Peyer's patch (tissue), 4 donors: ENCODE measurements around the gene PGM5.

Experiments
- POLR2A ChIP-seq, 2 donors: fragments of 450-650 bp; IDR thresholded peaks; one replicate each; pipeline ENCODE4 v1.5.1; 2017; ENCODE audit warnings: antibody characterized with exemption in 2 of 2, mild to moderate bottlenecking in 2 of 2, moderate library complexity in 2 of 2
- TF ChIP-seq, protein P1 (sequence below), 6 experiments: fragments of 450-650 bp in 4 of 6; fragments of 200-600 bp in 2 of 6; sonication (generic) in 1 of 6; IDR thresholded peaks; one replicate each; pipeline ENCODE4 v1.5.1; 2017 to 2019; ENCODE audit warnings: antibody characterized with exemption in 6 of 6, mild to moderate bottlenecking in 3 of 6, moderate library complexity in 1 of 6

DNA sequence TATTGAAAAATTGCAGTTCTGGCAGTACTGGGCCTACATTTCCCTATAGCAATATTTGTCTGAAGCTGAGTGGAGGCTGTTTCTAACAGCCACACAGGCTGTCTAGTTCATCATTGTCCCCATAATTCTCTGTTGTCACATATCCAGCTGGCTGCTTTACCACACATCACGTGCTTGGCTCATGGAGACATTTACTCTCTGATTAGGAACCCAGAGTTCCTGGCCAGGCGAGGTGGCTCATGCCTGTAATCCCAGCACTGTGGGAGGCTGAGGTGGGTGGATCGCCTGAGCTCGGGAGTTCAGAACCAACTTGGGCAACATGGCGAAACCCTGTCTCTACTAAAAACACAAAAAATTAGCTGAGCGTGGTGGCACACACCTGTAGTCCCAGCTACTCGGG is 81.4 kb downstream of the PGM5 start:
- no peak for TF ChIP-seq POLR2A (IDR thresholded peaks at IDR 0.05)
- TF ChIP-seq, protein P1, sequence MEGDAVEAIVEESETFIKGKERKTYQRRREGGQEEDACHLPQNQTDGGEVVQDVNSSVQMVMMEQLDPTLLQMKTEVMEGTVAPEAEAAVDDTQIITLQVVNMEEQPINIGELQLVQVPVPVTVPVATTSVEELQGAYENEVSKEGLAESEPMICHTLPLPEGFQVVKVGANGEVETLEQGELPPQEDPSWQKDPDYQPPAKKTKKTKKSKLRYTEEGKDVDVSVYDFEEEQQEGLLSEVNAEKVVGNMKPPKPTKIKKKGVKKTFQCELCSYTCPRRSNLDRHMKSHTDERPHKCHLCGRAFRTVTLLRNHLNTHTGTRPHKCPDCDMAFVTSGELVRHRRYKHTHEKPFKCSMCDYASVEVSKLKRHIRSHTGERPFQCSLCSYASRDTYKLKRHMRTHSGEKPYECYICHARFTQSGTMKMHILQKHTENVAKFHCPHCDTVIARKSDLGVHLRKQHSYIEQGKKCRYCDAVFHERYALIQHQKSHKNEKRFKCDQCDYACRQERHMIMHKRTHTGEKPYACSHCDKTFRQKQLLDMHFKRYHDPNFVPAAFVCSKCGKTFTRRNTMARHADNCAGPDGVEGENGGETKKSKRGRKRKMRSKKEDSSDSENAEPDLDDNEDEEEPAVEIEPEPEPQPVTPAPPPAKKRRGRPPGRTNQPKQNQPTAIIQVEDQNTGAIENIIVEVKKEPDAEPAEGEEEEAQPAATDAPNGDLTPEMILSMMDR (IDR thresholded peaks at IDR 0.05), result no peak
